AG04450 (cell line): ENCODE data around the gene SSTR4. TPM values are rescaled to one million over a fixed set of nuclear protein-coding genes. Genes with fewer than 3 reads are reported as not detected.

Experiments used
- CTCF ChIA-PET: fragments of 300-600, 350-600 bp; formaldehyde crosslinking; extraction: SDS; loops from one replicate; lab custom pipeline; 2022; ENCODE audit warnings: antibody characterized with exemption, inconsistent platforms; lab: Charles Lee
- POLR2A ChIA-PET: fragments of 350-600 bp; formaldehyde crosslinking; extraction: SDS; loops from one replicate; lab custom pipeline; 2021; ENCODE audit warnings: antibody characterized with exemption, inconsistent platforms; lab: Yijun Ruan, JAX
- DNase-seq: peaks from one replicate; pipeline ENCODE4 v3.0.0-alpha.2; 2011; ENCODE audit warnings: low read depth, low spot score
- H3K27ac ChIP-seq: one replicate; pipeline ENCODE4 v1.5.1; 2012; ENCODE audit warnings: low read depth, low read length, control low read depth
- H3K27me3 ChIP-seq: one replicate; pipeline ENCODE4 v1.6.0; 2012; ENCODE audit warnings: low read length; ENCODE audit not compliant: control insufficient read depth, insufficient read depth
- H3K4me3 ChIP-seq: 2 replicates; pipeline ENCODE4 v1.5.1; 2011; ENCODE audit warnings: mild to moderate bottlenecking, low read depth, low read length, control low read depth
- H3K9me3 ChIP-seq: 2 replicates; pipeline ENCODE4 v1.5.1; 2012; ENCODE audit warnings: low read length; ENCODE audit not compliant: control insufficient read depth, insufficient read depth
- CTCF ChIP-seq: IDR thresholded peaks from 2 replicates; pipeline ENCODE4 v1.5.1; 2011; ENCODE audit warnings: low read depth, low read length, control low read depth, inconsistent platforms
- polyA plus RNA-seq: library from polyadenylated mRNA; depleted of rRNA; stranded (reverse); fragments of >200 nt; gene quantifications from 2 replicates; pipeline ENCODE4 v1.2.3, GENCODE V29; 2011

SSTR4 gene
- polyA plus RNA-seq, 1 experiment, result not detected

- H3K27ac ChIP-seq, result no peak overlapping the region
- CTCF ChIA-PET, result interaction anchor here (0.9 kb wide), 1 partner anchor 342 kb away, joined by 3 read pairs; no protein-coding TSS in a partner anchor
- TF ChIP-seq CTCF, result no peak
- POLR2A ChIA-PET, result no interaction called here
- H3K27me3 ChIP-seq, result no peaks in the 10 kb centered on the region
- DNase-seq, result no peak
- no peaks in the 10 kb centered on the region for H3K9me3 ChIP-seq
- H3K4me3 ChIP-seq, result no peak overlapping the region
Observed at GRCh38 chr20:22998476-22998875, 36.6 kb upstream of the SSTR4 start.

DNA sequence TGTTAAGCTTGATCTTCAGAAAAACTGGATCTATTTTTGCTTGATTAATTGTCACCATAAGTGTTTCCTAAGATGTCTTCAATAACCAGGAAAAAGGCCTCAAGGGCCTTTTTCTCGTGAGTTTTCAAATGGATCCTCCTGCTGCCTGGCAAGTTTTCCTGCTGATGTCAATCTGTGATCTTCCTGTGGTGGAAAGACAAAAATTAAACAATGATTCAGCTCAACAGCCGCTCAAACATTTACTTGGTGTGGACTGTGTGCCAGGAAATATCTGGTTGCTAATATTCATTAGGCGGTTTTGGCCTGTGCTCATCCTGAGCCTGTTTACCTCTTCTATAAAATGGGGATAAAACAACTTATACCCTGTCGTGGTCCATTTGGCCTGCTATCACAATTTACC, 35.4 kb upstream of the SSTR4 start:
- no peak overlapping the region for H3K4me3 ChIP-seq
- no peak overlapping the region for H3K27ac ChIP-seq
- DNase-seq, result no peak
- no peak for TF ChIP-seq CTCF
- no peaks in the 10 kb centered on the region for H3K27me3 ChIP-seq
- H3K9me3 ChIP-seq, result no peaks in the 10 kb centered on the region
- ChIA-PET POLR2A (no interaction called here), CTCF (no interaction called here)

GRCh38 chr20:23000232-23000947, 34.7 kb upstream of the SSTR4 start:
- H3K27ac ChIP-seq, result no peak overlapping the region
- POLR2A ChIA-PET, result no interaction called here
- CTCF ChIA-PET, result no interaction called here
- no peaks in the 10 kb centered on the region for H3K27me3 ChIP-seq
- no peaks in the 10 kb centered on the region for H3K9me3 ChIP-seq
- DNase-seq, result no peak
- no peak overlapping the region for H3K4me3 ChIP-seq
- no peak for TF ChIP-seq CTCF

DNA sequence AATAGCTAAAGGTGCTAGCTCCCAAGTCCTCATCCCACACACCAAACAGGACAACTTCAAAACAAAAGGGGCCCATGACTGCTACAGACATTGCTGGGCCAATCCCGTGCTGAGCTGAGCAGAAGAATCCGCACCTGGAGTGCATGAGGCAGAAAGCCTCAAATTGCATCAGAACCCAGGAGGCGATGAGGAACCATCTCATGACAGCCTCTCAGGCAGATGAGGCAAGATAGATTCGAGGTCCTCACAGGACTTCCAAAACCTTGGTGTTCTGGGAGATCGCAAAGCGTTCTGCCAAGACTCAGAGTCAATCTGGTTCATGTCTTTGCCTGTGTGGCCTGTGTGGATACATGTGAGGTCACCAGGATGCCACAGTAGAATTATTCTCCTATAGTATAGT, 32.8 kb upstream of the SSTR4 start:
- TF ChIP-seq CTCF, result no peak
- Histone ChIP-seq H3K4me3 (no peak overlapping the region), H3K27ac (no peak overlapping the region), H3K9me3 (no peaks in the 10 kb centered on the region), H3K27me3 (no peaks in the 10 kb centered on the region)
- POLR2A ChIA-PET, result no interaction called here
- CTCF ChIA-PET, result no interaction called here
- DNase-seq, result no peak

DNA sequence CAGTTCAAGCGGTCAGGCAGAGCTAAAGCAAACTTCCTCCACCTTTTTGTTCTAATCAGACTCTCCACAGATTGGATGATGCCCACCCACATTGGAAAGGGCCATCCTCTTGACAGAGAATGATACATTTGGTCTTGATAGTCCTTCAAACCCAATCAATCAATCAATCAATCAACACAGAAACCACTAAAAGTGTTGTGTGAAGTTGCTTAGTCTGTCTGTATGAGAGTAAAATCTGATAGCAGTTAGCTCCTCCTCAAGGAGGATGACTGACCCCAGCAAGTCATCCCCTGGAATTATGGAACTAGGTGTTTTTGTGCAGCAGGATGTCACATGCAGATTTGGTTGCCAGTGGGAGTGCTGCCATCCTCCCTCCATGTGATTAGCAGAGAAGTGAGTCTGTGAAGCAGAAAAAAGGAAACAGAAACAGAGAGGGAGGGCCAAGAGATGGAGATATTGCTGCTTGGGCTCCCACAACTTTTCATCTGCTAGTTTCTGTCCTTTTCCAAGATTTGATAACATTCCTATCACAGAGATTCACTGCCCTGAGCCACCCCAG, 32.0 kb upstream of the SSTR4 start:
- no peak for TF ChIP-seq CTCF
- no peaks in the 10 kb centered on the region for H3K27me3 ChIP-seq
- ChIA-PET POLR2A (no interaction called here), CTCF (no interaction called here)
- H3K9me3 ChIP-seq, result no peaks in the 10 kb centered on the region
- no peak overlapping the region for H3K4me3 ChIP-seq
- no peak overlapping the region for H3K27ac ChIP-seq
- no peak for DNase-seq
